GM12892 (cell line): ENCODE results near the gene TLCD4.

Experiments used
- POLR2A ChIP-seq: IDR thresholded peaks from 2 replicates; pipeline ENCODE4 v1.6.1; 2011; ENCODE audit warnings: low read depth, low read length, control low read depth
- TAF1 ChIP-seq: IDR thresholded peaks from 2 replicates; pipeline ENCODE4 v1.6.1; 2011; ENCODE audit warnings: low read depth, mild to moderate bottlenecking, control low read depth, low read length, borderline replicate concordance

DNA sequence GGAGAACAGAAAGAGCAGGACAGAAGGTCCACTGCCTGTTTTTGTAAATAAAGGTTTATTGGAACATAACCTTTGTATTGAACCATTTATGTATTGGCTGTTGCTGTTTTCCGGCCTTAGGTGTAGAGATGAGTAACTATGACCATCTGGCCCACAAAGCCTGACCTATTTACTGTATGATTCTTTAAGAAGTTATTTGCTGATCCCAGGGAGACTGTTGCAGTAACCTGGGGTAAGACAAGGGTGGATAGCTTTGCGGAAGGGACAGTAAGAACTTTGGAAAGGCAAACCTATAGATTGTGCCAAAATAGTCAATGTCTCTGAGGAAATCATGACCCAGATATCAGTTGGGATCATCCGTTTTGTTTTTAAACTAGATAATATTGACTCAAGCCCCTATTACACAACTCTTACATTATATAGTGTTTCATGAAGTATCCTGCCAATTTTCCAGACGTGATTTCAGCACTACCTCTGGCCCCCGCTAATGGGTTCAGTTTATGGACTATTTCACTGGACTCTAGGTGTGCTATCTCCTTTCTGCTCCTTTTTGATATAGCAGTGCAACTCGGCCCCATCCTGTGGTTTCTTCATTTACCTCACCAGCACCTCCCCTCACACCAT lies 20.8 kb upstream of the TLCD4 start:
- TF ChIP-seq TAF1, result no peak
- TF ChIP-seq POLR2A, result no peak
